ENCODE results near the gene NUDC. TPM values are rescaled to one million over a fixed set of nuclear protein-coding genes. Genes with fewer than 3 reads are reported as not detected.

NUDC gene
- total and polyA plus RNA-seq, 2 of the 13 experiments (the other 11 are each of a cell fraction or from before 2014, with no cell fraction given): 34.7 to 104 TPM

GRCh38 chr1:26913754-26914619, 7.6 kb upstream of the NUDC start, which contains the start of gene NR0B2 (continued):
- peak; percentile 97 for TF ChIP-seq ZNF687 (CRISPR knock-in tag; IDR thresholded peaks at IDR 0.05)
- no peak for TF ChIP-seq NFE2 (CRISPR knock-in tag; IDR thresholded peaks at IDR 0.05)
- peak; percentile 90 for TF ChIP-seq HDAC1 (CRISPR knock-in tag; IDR thresholded peaks at IDR 0.05)
- TF ChIP-seq ZNF280B (CRISPR knock-in tag; IDR thresholded peaks at IDR 0.05; ENCODE audit: borderline replicate concordance): no peak
- TF ChIP-seq ZNF883 (CRISPR knock-in tag; IDR thresholded peaks at IDR 0.05; ENCODE audit: not compliant biosample characterization): peak; percentile 76
- TF ChIP-seq NFYB (CRISPR knock-in tag; IDR thresholded peaks at IDR 0.05): peak; percentile 52
- no peak; the same call in 1 of the 2 replicates for TF ChIP-seq WIZ (CRISPR knock-in tag; IDR thresholded peaks at IDR 0.05)
- peak; percentile 83 for TF ChIP-seq SPEN (CRISPR knock-in tag; IDR thresholded peaks at IDR 0.05; ENCODE audit: low read depth)
- 0 out of 2 replicates have a peak, but pooled peaks have one; percentile 54 for TF ChIP-seq ZSCAN22 (CRISPR knock-in tag; IDR thresholded peaks at IDR 0.05)
- no peak; the same call in 1 of the 2 replicates for TF ChIP-seq AKNA (CRISPR knock-in tag; IDR thresholded peaks at IDR 0.05; ENCODE audit: borderline replicate concordance)
- TF ChIP-seq ZNF563 (CRISPR knock-in tag; IDR thresholded peaks at IDR 0.05): peak; percentile 16; the same call in 1 of the 2 replicates
- peak; percentile 72 for TF ChIP-seq GATAD1 (CRISPR knock-in tag; IDR thresholded peaks at IDR 0.05)
- TF ChIP-seq MLXIP (CRISPR knock-in tag; IDR thresholded peaks at IDR 0.05; ENCODE audit: borderline replicate concordance): peak; percentile 66; the same call in 1 of the 2 replicates

All from HepG2 (cell line).